ENCODE results near the gene EML4. TPM values are rescaled to one million over a fixed set of nuclear protein-coding genes. Genes with fewer than 3 reads are reported as not detected.

EML4 gene
- polyA plus RNA-seq, 1 experiment = 81.0 TPM

DNA sequence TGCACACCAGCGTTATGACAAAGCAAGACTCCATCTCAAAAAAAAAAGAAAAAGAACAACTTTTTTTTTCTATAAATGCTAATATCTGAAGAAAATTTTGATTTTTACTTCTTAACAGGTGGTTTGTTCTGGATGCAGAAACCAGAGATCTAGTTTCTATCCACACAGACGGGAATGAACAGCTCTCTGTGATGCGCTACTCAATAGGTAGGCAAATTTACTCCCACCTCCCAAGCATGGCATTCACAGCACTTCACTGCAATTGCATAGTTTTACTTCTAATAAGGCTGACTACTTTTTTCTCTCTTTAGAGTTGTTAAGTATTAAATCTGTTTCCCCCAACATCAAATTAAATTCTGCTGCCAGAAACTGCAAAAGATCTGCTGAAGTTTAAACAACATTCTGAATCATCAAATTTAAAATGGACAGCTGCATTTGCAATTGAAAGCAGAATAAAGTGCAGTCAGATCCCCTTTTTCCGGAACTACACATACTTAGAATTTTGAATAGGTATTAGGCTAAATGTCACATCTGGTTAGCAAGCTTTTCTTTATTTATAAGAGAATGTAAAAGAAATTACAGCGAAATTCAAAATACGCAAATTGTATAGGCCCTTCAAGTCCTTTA, 146.8 kb downstream of the EML4 start:
- Histone ChIP-seq H3K4me3 (ENCODE audit: low read depth, low read length) (no peak overlapping the region), H3K27ac (ENCODE audit: low read depth, low read length) (peak overlapping the region; percentile 87), H3K27me3 (ENCODE audit: control insufficient read depth, insufficient read depth, low read length) (no peaks in the 10 kb centered on the region), H3K9me3 (ENCODE audit: control insufficient read depth, insufficient read depth, low read length) (no peaks in the 10 kb centered on the region)
- TF ChIP-seq, protein P1, sequence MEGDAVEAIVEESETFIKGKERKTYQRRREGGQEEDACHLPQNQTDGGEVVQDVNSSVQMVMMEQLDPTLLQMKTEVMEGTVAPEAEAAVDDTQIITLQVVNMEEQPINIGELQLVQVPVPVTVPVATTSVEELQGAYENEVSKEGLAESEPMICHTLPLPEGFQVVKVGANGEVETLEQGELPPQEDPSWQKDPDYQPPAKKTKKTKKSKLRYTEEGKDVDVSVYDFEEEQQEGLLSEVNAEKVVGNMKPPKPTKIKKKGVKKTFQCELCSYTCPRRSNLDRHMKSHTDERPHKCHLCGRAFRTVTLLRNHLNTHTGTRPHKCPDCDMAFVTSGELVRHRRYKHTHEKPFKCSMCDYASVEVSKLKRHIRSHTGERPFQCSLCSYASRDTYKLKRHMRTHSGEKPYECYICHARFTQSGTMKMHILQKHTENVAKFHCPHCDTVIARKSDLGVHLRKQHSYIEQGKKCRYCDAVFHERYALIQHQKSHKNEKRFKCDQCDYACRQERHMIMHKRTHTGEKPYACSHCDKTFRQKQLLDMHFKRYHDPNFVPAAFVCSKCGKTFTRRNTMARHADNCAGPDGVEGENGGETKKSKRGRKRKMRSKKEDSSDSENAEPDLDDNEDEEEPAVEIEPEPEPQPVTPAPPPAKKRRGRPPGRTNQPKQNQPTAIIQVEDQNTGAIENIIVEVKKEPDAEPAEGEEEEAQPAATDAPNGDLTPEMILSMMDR (IDR thresholded peaks at IDR 0.05; ENCODE audit: low read depth, low read length) = no peak
- POLR2A ChIA-PET = interaction anchor here (0.7 kb wide), 1 partner anchor 244 kb away, joined by 3 read pairs; no protein-coding TSS in a partner anchor
- DNase-seq (ENCODE audit: low read depth, low spot score) = no peak
- CTCF ChIA-PET = interaction anchor here (0.6 to 1.9 kb wide), 4 partner anchors 13 to 1920 kb away, joined by 3 to 11 read pairs (median 3); no protein-coding TSS in a partner anchor

DNA sequence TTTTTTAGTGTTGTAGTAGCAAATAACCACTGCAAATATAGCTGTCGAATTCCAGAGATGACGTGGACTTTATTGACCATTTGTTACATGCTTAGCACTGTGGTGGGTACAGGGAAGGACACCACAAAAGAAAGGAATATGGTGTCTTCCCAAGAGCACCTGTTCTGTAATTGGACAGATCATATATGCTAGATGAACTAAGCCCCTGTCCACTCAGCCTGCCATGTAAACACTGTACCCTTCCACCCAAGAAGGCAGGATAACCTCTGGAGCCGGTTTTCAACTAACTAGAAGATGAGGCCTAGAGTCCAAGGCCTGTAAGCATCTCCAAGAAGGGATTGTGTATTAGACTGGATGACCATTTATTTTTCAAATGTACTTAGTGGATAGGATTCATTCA, 147.8 kb downstream of the EML4 start:
- TF ChIP-seq, protein P1 (IDR thresholded peaks at IDR 0.05; ENCODE audit: low read depth, low read length) = no peak
- no peak overlapping the region for H3K27ac ChIP-seq (ENCODE audit: low read depth, low read length)
- no peaks in the 10 kb centered on the region for H3K27me3 ChIP-seq (ENCODE audit: control insufficient read depth, insufficient read depth, low read length)
- ChIA-PET CTCF (interaction anchor here (1.9 kb wide), 1 partner anchor 12 kb away, joined by 11 read pairs; no protein-coding TSS in a partner anchor), POLR2A (no interaction called here)
- no peaks in the 10 kb centered on the region for H3K9me3 ChIP-seq (ENCODE audit: control insufficient read depth, insufficient read depth, low read length)
- no peak for DNase-seq (ENCODE audit: low read depth, low spot score)
- H3K4me3 ChIP-seq (ENCODE audit: low read depth, low read length) = no peak overlapping the region

- DNase-seq (ENCODE audit: low read depth, low spot score) = no peak
- no peak overlapping the region for H3K27ac ChIP-seq (ENCODE audit: low read depth, low read length)
- ChIA-PET CTCF (interaction anchor here (0.6 to 1.9 kb wide), 2 partner anchors 11 to 50 kb away, joined by 3 to 11 read pairs; no protein-coding TSS in a partner anchor), POLR2A (no interaction called here)
- TF ChIP-seq, protein P1 (IDR thresholded peaks at IDR 0.05; ENCODE audit: low read depth, low read length) = no peak
- H3K9me3 ChIP-seq (ENCODE audit: control insufficient read depth, insufficient read depth, low read length) = no peaks in the 10 kb centered on the region
- H3K4me3 ChIP-seq (ENCODE audit: low read depth, low read length) = no peak overlapping the region
- no peaks in the 10 kb centered on the region for H3K27me3 ChIP-seq (ENCODE audit: control insufficient read depth, insufficient read depth, low read length)
These were observed 148.3 kb downstream of the EML4 start for GRCh38 chr2:42317486-42317885.

DNA sequence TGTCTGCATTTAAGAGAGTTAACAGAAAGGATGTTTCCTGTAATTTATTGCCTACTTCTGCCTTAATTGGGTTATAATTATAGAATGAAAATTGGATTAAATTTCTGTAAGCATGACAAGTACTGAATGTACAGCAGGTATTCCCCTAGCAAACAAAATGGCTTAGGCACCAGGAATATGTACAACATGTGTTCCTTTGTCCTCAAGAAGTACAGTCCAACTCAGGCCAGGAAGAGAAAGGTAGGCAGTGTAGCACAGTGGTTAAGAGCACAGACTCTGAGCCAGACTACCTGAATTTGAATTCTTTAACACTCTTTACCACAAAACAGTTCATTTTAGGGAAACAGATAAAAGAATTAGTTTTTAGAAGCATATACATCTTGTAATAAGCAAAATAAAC, 148.8 kb downstream of the EML4 start:
- TF ChIP-seq, protein P1 (IDR thresholded peaks at IDR 0.05; ENCODE audit: low read depth, low read length) = no peak
- CTCF ChIA-PET = interaction anchor here (0.6 kb wide), 1 partner anchor 50 kb away, joined by 3 read pairs; no protein-coding TSS in a partner anchor
- H3K27ac ChIP-seq (ENCODE audit: low read depth, low read length) = no peak overlapping the region
- DNase-seq (ENCODE audit: low read depth, low spot score) = no peak
- H3K27me3 ChIP-seq (ENCODE audit: control insufficient read depth, insufficient read depth, low read length) = no peaks in the 10 kb centered on the region
- POLR2A ChIA-PET = no interaction called here
- no peak overlapping the region for H3K4me3 ChIP-seq (ENCODE audit: low read depth, low read length)
- no peaks in the 10 kb centered on the region for H3K9me3 ChIP-seq (ENCODE audit: control insufficient read depth, insufficient read depth, low read length)

DNA sequence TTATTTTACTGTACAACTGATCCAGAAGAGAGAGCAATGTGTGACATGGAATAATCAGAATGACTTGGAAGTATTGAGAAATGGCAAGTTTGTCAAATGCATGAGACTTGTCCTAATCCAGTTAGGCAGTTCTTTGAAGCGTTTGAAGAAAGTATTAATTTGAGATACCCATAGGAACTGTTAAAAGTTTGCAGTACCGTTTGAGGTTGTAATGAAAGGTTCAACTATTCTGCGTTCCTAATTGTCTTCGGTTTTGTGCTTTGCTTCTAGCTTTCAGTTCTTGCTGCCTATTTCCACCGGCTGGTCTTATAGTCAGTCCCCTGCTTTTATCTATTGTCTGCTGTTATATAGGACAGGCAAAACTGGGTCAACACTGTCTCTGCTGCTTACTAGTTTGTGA, 150.1 kb downstream of the EML4 start:
- Histone ChIP-seq H3K27me3 (ENCODE audit: control insufficient read depth, insufficient read depth, low read length) (no peaks in the 10 kb centered on the region), H3K27ac (ENCODE audit: low read depth, low read length) (no peak overlapping the region), H3K9me3 (ENCODE audit: control insufficient read depth, insufficient read depth, low read length) (no peaks in the 10 kb centered on the region), H3K4me3 (ENCODE audit: low read depth, low read length) (no peak overlapping the region)
- DNase-seq (ENCODE audit: low read depth, low spot score) = no peak
- POLR2A ChIA-PET = no interaction called here
- CTCF ChIA-PET = interaction anchor here (1.1 to 1.5 kb wide), 2 partner anchors 9 to 223 kb away, joined by 4 to 8 read pairs; no protein-coding TSS in a partner anchor
- TF ChIP-seq, protein P1 (IDR thresholded peaks at IDR 0.05; ENCODE audit: low read depth, low read length) = no peak
